IMR-90 (cell line): ENCODE data around the gene SNRNP200. TPM values are rescaled to one million over a fixed set of nuclear protein-coding genes. Genes with fewer than 3 reads are reported as not detected.
A peak's percentile ranks its signal among the peaks of the same experiment; 100 is the strongest.

Experiments
- ATAC-seq: fragments of 200-7000 bp; cut with Tn5 transposase; 2 replicates; pipeline ENCODE4 v1.9.1; 2020; ENCODE audit warnings: low read depth, mild to moderate bottlenecking, moderate library complexity
- BruUV-seq: library from RNA; stranded (reverse); fragments of 400-500 nt; replicated peaks from 2 replicates; lab custom pipeline; 2021; lab: Mats Ljungman, UMichigan
- CTCF ChIA-PET: fragments of 300-600 bp; formaldehyde crosslinking; extraction: SDS; loops from one replicate; lab custom pipeline; 2021; ENCODE audit warnings: antibody characterized with exemption; lab: Yijun Ruan, JAX
- POLR2A ChIA-PET: fragments of 300-600 bp; sonication (Branson Sonifier 250); formaldehyde crosslinking; loops from one replicate; lab custom pipeline; 2022; ENCODE audit warnings: antibody characterized with exemption; ENCODE audit not compliant: unreplicated experiment; lab: Charles Lee
- DNase-seq: peaks from one replicate; pipeline ENCODE4 v3.0.0; 2013
- H2AFZ ChIP-seq: replicated peaks from 2 replicates; pipeline ENCODE3; 2013; ENCODE audit warnings: low read length, mild to moderate bottlenecking; ENCODE audit not compliant: poor library complexity
- H2AK5ac ChIP-seq: 2 replicates; pipeline ENCODE4 v1.6.1; 2013; ENCODE audit warnings: low read depth, low read length, inconsistent platforms
- H2AK9ac ChIP-seq: replicated peaks from 2 replicates; pipeline ENCODE3; 2013; ENCODE audit warnings: mild to moderate bottlenecking, low read depth, low read length, moderate library complexity; ENCODE audit not compliant: poor library complexity
- H2BK120ac ChIP-seq: 2 replicates; pipeline ENCODE4 v1.6.1; 2013; ENCODE audit warnings: low read depth, low read length, inconsistent platforms
- H2BK15ac ChIP-seq: 3 replicates; pipeline ENCODE4 v1.6.1; 2013; ENCODE audit warnings: low read depth, low read length, inconsistent platforms
- H2BK20ac ChIP-seq: 2 replicates; pipeline ENCODE4 v1.6.1; 2013; ENCODE audit warnings: low read depth, mild to moderate bottlenecking, inconsistent platforms, low read length, moderate library complexity
- H2BK5ac ChIP-seq: 2 replicates; pipeline ENCODE4 v1.6.1; 2013; ENCODE audit warnings: mild to moderate bottlenecking, low read depth, low read length, inconsistent platforms; ENCODE audit not compliant: poor library complexity, severe bottlenecking
- H3K14ac ChIP-seq: replicated peaks from 2 replicates; pipeline ENCODE4 v1.6.1; 2013; ENCODE audit warnings: low read depth, low read length, inconsistent platforms
- H3K18ac ChIP-seq: 2 replicates; pipeline ENCODE4 v1.6.1; 2013; ENCODE audit warnings: low read depth, low read length, control low read depth
- H3K23ac ChIP-seq: 2 replicates; pipeline ENCODE4 v1.6.1; 2013; ENCODE audit warnings: low read depth, low read length, inconsistent platforms
- H3K27ac ChIP-seq: 2 replicates; pipeline ENCODE4 v1.5.1; 2013; ENCODE audit warnings: mild to moderate bottlenecking, control low read depth, low read length; ENCODE audit not compliant: insufficient read depth
- H3K27me3 ChIP-seq: 2 replicates; pipeline ENCODE4 v1.6.1; 2013; ENCODE audit warnings: low read length; ENCODE audit not compliant: control insufficient read depth, insufficient read depth
- H3K36me3 ChIP-seq: 2 replicates; pipeline ENCODE4 v1.6.1; 2013; ENCODE audit warnings: low read length, mixed read lengths; ENCODE audit not compliant: control insufficient read depth, insufficient read depth
- H3K4ac ChIP-seq: 2 replicates; pipeline ENCODE4 v1.6.1; 2013; ENCODE audit warnings: low read depth, low read length, inconsistent platforms
- H3K4me1 ChIP-seq: 2 replicates; pipeline ENCODE4 v1.6.1; 2013; ENCODE audit warnings: low read length, mixed read lengths; ENCODE audit not compliant: control insufficient read depth, insufficient read depth
- H3K4me2 ChIP-seq: 2 replicates; pipeline ENCODE4 v1.6.1; 2013; ENCODE audit warnings: low read depth, mild to moderate bottlenecking, control low read depth, low read length, moderate library complexity
- H3K4me3 ChIP-seq: 2 replicates; pipeline ENCODE4 v1.5.1; 2013; ENCODE audit warnings: low read depth, mild to moderate bottlenecking, control low read depth, low read length, moderate library complexity; ENCODE audit not compliant: insufficient read depth
- H3K56ac ChIP-seq: 2 replicates; pipeline ENCODE4 v1.6.1; 2013; ENCODE audit warnings: low read length, inconsistent platforms; ENCODE audit not compliant: insufficient read depth; ENCODE audit errors: extremely low read depth
- H3K79me1 ChIP-seq, 2 experiments: 2 replicates each; pipeline ENCODE4 v1.6.1; 2013; ENCODE audit warnings: low read length in 2 of 2, inconsistent platforms in 1 of 2, low read depth in 1 of 2
- H3K9ac ChIP-seq: 2 replicates; pipeline ENCODE4 v1.6.1; 2013; ENCODE audit warnings: low read depth, low read length, control low read depth
- H3K9me1 ChIP-seq: 2 replicates; pipeline ENCODE4 v1.6.1; 2013; ENCODE audit warnings: low read length, inconsistent platforms; ENCODE audit not compliant: insufficient read depth
- H3K9me3 ChIP-seq: 2 replicates; pipeline ENCODE4 v1.6.1; 2013; ENCODE audit warnings: low read length; ENCODE audit not compliant: control insufficient read depth, insufficient read depth
- H4K20me1 ChIP-seq: 2 replicates; pipeline ENCODE4 v1.6.1; 2013; ENCODE audit warnings: low read length, inconsistent platforms; ENCODE audit not compliant: insufficient read depth
- H4K5ac ChIP-seq: 2 replicates; pipeline ENCODE4 v1.6.1; 2013; ENCODE audit warnings: mild to moderate bottlenecking, low read depth, low read length, control low read depth
- H4K8ac ChIP-seq, 2 experiments: 2 replicates each; pipeline ENCODE4 v1.6.1; 2013; ENCODE audit warnings: low read depth in 2 of 2, low read length in 2 of 2, control low read depth in 1 of 2, inconsistent platforms in 1 of 2
- H4K91ac ChIP-seq: 2 replicates; pipeline ENCODE4 v1.6.1; 2013; ENCODE audit warnings: low read depth, low read length, inconsistent platforms; ENCODE audit not compliant: insufficient read depth
- MAFK ChIP-seq: IDR thresholded peaks from 2 replicates; pipeline ENCODE4 v1.6.1; 2012; ENCODE audit warnings: low read depth, low read length, improper control_type of control experiment
- MAZ ChIP-seq: IDR thresholded peaks from 2 replicates; pipeline ENCODE4 v1.6.1; 2012; ENCODE audit warnings: low read depth, mild to moderate bottlenecking, low read length, improper control_type of control experiment, moderate library complexity, borderline replicate concordance
- MXI1 ChIP-seq: IDR thresholded peaks from 2 replicates; pipeline ENCODE4 v1.6.1; 2012; ENCODE audit warnings: low read depth, mild to moderate bottlenecking, low read length, moderate library complexity, borderline replicate concordance
- NFE2L2 ChIP-seq: fragments of 150-350 bp; IDR thresholded peaks from 2 replicates; pipeline ENCODE4 v1.6.1; 2016; ENCODE audit warnings: low read depth, mild to moderate bottlenecking, low read length
- RAD21 ChIP-seq: IDR thresholded peaks from 2 replicates; pipeline ENCODE4 v1.6.1; 2012; ENCODE audit warnings: low read length, improper control_type of control experiment
- RCOR1 ChIP-seq: IDR thresholded peaks from 2 replicates; pipeline ENCODE4 v1.6.1; 2012; ENCODE audit warnings: mild to moderate bottlenecking, low read length, improper control_type of control experiment; ENCODE audit not compliant: insufficient replicate concordance
- RFX5 ChIP-seq: IDR thresholded peaks from 2 replicates; pipeline ENCODE4 v1.8.0; 2012; ENCODE audit warnings: low read depth, mild to moderate bottlenecking, low read length, moderate library complexity
- WGBS, 2 experiments: methylation state at CpG; one replicate each; pipeline versions ENCODE4 v1.1.5 to v1.1.7; 2013; ENCODE audit warnings: missing lambda C conversion rate in 2 of 2; ENCODE audit not compliant: insufficient read length in 1 of 2; ENCODE audit errors: extremely low coverage in 2 of 2; 5-methylcytosine and 5-hydroxymethylcytosine counted together
- dilution Hi-C: fragments of 300-500 bp; cut with HindIII; formaldehyde crosslinking; loops from one replicate; pipeline ENCODE4 v1.14.3; 2018; ENCODE audit warnings: low sequenced_read_pairs; ENCODE audit not compliant: unreplicated experiment
- in situ Hi-C: fragments of 300-500 bp; cut with MboI; formaldehyde crosslinking; loops from 3 replicates; pipeline ENCODE4 v1.14.3; 2019; ENCODE audit warnings: low sequenced_read_pairs, inconsistent platforms, mixed read lengths
- intact Hi-C: fragments of 100-400 bp; cut with micrococcal nuclease; formaldehyde crosslinking; loops from 2 replicates; pipeline ENCODE4 v1.10.0; 2022
- polyA plus RNA-seq, 3 experiments: library from polyadenylated mRNA; depleted of rRNA; stranded (reverse); fragments of >200 nt; gene quantifications; 2 replicates each; pipeline ENCODE4 v1.2.3, GENCODE V29; 2012; ENCODE audit warnings: low replicate concordance in 1 of 3
- total RNA-seq: library from RNA; depleted of rRNA; stranded (reverse); fragments of >200 nt; gene quantifications from 2 replicates; pipeline ENCODE4 v1.2.3, GENCODE V29; 2012
- TF ChIP-seq, protein P1 (sequence below): fragments of 150-350 bp; IDR thresholded peaks from 2 replicates; pipeline ENCODE4 v1.6.1; 2017; ENCODE audit warnings: mild to moderate bottlenecking, antibody characterized with exemption, low read length, low read depth

The SNRNP200 gene
- total and polyA plus RNA-seq, 2 of the 4 experiments (the other 2 are of a cell fraction), result 44.1 to 108 TPM

DNA sequence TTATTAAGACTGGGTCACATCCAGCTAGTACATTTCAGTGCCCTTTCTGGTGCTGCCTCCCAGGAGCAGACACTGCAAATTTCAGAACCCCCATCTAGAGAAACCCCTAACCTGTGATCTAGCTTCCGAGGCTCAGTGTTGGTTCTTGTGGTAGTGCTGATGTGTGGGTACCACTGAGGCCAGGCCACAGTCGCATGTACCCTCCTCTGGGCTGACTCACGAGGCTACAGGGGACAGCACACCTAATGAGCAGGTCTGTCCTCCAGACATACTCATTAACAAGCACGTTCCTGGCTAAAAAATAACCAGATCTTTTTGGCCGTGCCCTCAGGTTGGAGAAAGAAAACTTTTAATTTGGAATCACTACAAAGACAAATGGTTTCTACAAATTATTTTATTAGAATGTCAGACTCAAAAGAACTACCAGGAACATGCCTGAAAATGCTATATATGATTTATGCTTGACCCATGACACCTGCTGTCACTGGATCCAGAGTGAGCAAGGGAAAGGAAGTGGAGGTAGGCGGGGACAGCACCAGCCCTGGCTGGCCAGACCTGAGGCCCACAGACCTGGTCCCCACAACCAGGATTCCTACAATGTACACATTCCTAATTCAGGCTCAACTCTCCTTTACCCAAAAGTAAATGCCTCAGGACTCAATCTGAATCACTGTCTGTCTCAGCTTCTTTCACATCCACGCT, 30.8 kb downstream of the SNRNP200 start:
- in situ Hi-C loops (loop anchor here (25.0 kb wide), 1 partner anchor 262 kb away; no protein-coding TSS in a partner anchor), dilution Hi-C loops (no loop called here), intact Hi-C loops (no loop called here)
- Histone ChIP-seq H2BK15ac (no peak overlapping the region), H3K27ac (peak overlapping the region; percentile 52; the same call in 1 of the 2 replicates), H2AK5ac (no peak overlapping the region), H2AK9ac (no peak overlapping the region), H3K18ac (no peak overlapping the region), H3K27me3 (no peaks in the 10 kb centered on the region), H3K9ac (no peak overlapping the region), H3K9me3 (no peaks in the 10 kb centered on the region), H2AFZ (no peak overlapping the region), H4K8ac (no peak overlapping the region; a peak in 1 of 4 replicates), H4K20me1 (0 out of 2 replicates have a peak, but pooled peaks cover 3% of the 10 kb centered on the region), H3K4me3 (no peak overlapping the region), H3K23ac (no peak overlapping the region), H3K56ac (no peak overlapping the region), H3K4me1 (peaks cover 3% of the 10 kb centered on the region; the same call in 1 of the 2 replicates), H3K4me2 (no peak overlapping the region), H3K36me3 (peaks cover 58% of the 10 kb centered on the region), H2BK20ac (no peak overlapping the region), H3K4ac (no peak overlapping the region), H2BK120ac (no peak overlapping the region), H3K14ac (no peak overlapping the region), H3K9me1 (no peaks in the 10 kb centered on the region), H3K79me1 (peaks cover 3 to 11% of the 10 kb centered on the region in 2 experiments; a peak in 3 of 4 replicates), H4K5ac (0 out of 2 replicates have a peak overlapping the region, but pooled peaks have one; percentile 4), H2BK5ac (no peak overlapping the region), H4K91ac (no peak overlapping the region)
- CTCF ChIA-PET, result no interaction called here
- POLR2A ChIA-PET, result no interaction called here
- 100% methylated on average over 1 of the region's 7 CpGs; no CpG with 5 or more reads in 1 of the 2 experiments for WGBS, 2 experiments
- no peak for DNase-seq
- BruUV-seq, result no TSS peak
- peak; percentile 9; the same call in 1 of the 2 replicates for ATAC-seq
- TF ChIP-seq MXI1, result no peak
- no peak for TF ChIP-seq MAZ
- no peak for TF ChIP-seq RCOR1
- TF ChIP-seq RAD21, result no peak
- TF ChIP-seq, protein P1, sequence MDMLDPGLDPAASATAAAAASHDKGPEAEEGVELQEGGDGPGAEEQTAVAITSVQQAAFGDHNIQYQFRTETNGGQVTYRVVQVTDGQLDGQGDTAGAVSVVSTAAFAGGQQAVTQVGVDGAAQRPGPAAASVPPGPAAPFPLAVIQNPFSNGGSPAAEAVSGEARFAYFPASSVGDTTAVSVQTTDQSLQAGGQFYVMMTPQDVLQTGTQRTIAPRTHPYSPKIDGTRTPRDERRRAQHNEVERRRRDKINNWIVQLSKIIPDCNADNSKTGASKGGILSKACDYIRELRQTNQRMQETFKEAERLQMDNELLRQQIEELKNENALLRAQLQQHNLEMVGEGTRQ, result no peak
- no peak for TF ChIP-seq MAFK
- TF ChIP-seq NFE2L2, result no peak
- no peak for TF ChIP-seq RFX5
